Liver (tissue), 9 donors: ENCODE measurements around the gene ADH1C. TPM values are rescaled to one million over a fixed set of nuclear protein-coding genes. Genes with fewer than 3 reads are reported as not detected.

Source experiments
- DNase-seq: peaks from one replicate; pipeline ENCODE4 v3.0.0-alpha.2; 2017; ENCODE audit warnings: low spot score
- H3K27ac ChIP-seq, 2 donors: one replicate each; pipeline ENCODE4 v1.7.0; 2013; ENCODE audit warnings: inconsistent platforms in 2 of 2, low read length in 2 of 2, control low read depth in 1 of 2, low read depth in 1 of 2, mild to moderate bottlenecking in 1 of 2
- H3K27me3 ChIP-seq, 4 donors: one replicate each; pipeline versions ENCODE4 v1.6.1 to v1.7.0; 2013; ENCODE audit warnings: low read length in 3 of 4, inconsistent platforms in 1 of 4, mild to moderate bottlenecking in 1 of 4, moderate library complexity in 1 of 4; ENCODE audit not compliant: control insufficient read depth in 4 of 4, insufficient read depth in 4 of 4
- H3K36me3 ChIP-seq, 4 donors: one replicate each; pipeline versions ENCODE4 v1.6.1 to v1.7.0; 2013; ENCODE audit warnings: low read length in 3 of 4, mild to moderate bottlenecking in 3 of 4, low read depth in 1 of 4, moderate library complexity in 1 of 4; ENCODE audit not compliant: control insufficient read depth in 4 of 4, insufficient read depth in 3 of 4
- H3K4me1 ChIP-seq, 4 donors: one replicate each; pipeline versions ENCODE4 v1.6.1 to v1.7.0; 2013; ENCODE audit warnings: low read length in 3 of 4, mild to moderate bottlenecking in 3 of 4, moderate library complexity in 1 of 4; ENCODE audit not compliant: control insufficient read depth in 4 of 4, insufficient read depth in 4 of 4
- H3K4me3 ChIP-seq, 3 donors: one replicate each; pipeline versions ENCODE4 v1.6.1 to v1.7.0; 2013; ENCODE audit warnings: low read length in 3 of 3, control low read depth in 1 of 3, low read depth in 1 of 3, mild to moderate bottlenecking in 1 of 3
- H3K9ac ChIP-seq, 2 donors: one replicate each; pipeline ENCODE4 v1.7.0; 2013; ENCODE audit warnings: low read length in 2 of 2, mild to moderate bottlenecking in 2 of 2, moderate library complexity in 2 of 2, control low read depth in 1 of 2, low read depth in 1 of 2
- H3K9me3 ChIP-seq, 4 donors: one replicate each; pipeline versions ENCODE4 v1.6.1 to v1.7.0; 2013; ENCODE audit warnings: low read length in 3 of 4; ENCODE audit not compliant: control insufficient read depth in 4 of 4
- CTCF ChIP-seq: fragments of 150-350 bp; IDR thresholded peaks from 2 replicates; pipeline ENCODE4 v1.5.1; 2017; ENCODE audit warnings: improper control_type of control experiment, low read depth, low read length; ENCODE audit not compliant: missing input control
- EGR1 ChIP-seq, 2 donors: IDR thresholded peaks; 2 replicates each; pipeline ENCODE4 v1.6.1; 2016 to 2018; ENCODE audit warnings: antibody characterized with exemption in 2 of 2, low read depth in 2 of 2
- FOXA1 ChIP-seq: IDR thresholded peaks from 2 replicates; pipeline ENCODE4 v1.6.1; 2016; ENCODE audit warnings: antibody characterized with exemption
- FOXA2 ChIP-seq: IDR thresholded peaks from 2 replicates; pipeline ENCODE4 v1.6.1; 2016; ENCODE audit warnings: antibody characterized with exemption
- HNF4A ChIP-seq, 2 donors: conservative IDR thresholded peaks; 2 replicates each; pipeline ENCODE4 v1.6.1; 2016; ENCODE audit warnings: antibody characterized with exemption in 2 of 2, mild to moderate bottlenecking in 2 of 2
- JUND ChIP-seq, 2 donors: IDR thresholded peaks; 2 replicates each; pipeline ENCODE4 v1.6.1; 2016; ENCODE audit warnings: antibody characterized with exemption in 2 of 2
- MAX ChIP-seq: IDR thresholded peaks from 2 replicates; pipeline ENCODE4 v1.6.1; 2016; ENCODE audit warnings: antibody characterized with exemption
- NR2F2 ChIP-seq: IDR thresholded peaks from 2 replicates; pipeline ENCODE4 v1.6.1; 2016; ENCODE audit warnings: antibody characterized with exemption
- RAD21 ChIP-seq, 2 donors: IDR thresholded peaks; 2 replicates each; pipeline ENCODE4 v1.6.1; 2016; ENCODE audit warnings: antibody characterized with exemption in 2 of 2, mild to moderate bottlenecking in 2 of 2
- RXRA ChIP-seq, 2 donors: IDR thresholded peaks; 2 replicates each; pipeline ENCODE4 v1.6.1; 2017 to 2018; ENCODE audit warnings: antibody characterized with exemption in 2 of 2, mild to moderate bottlenecking in 1 of 2
- SP1 ChIP-seq: IDR thresholded peaks from 2 replicates; pipeline ENCODE4 v1.6.1; 2018; ENCODE audit warnings: antibody characterized with exemption, mild to moderate bottlenecking
- TAF1 ChIP-seq: conservative IDR thresholded peaks from 2 replicates; pipeline ENCODE4 v1.6.1; 2016; ENCODE audit warnings: antibody characterized with exemption, mild to moderate bottlenecking
- YY1 ChIP-seq: IDR thresholded peaks from 2 replicates; pipeline ENCODE4 v1.6.1; 2016; ENCODE audit warnings: antibody characterized with exemption, mild to moderate bottlenecking
- ZBTB33 ChIP-seq: IDR thresholded peaks from 2 replicates; pipeline ENCODE4 v1.6.1; 2016; ENCODE audit warnings: antibody characterized with exemption
- WGBS: extraction: QIAGEN DNeasy Blood & Tissue Kit; methylation state at CpG from one replicate; pipeline ENCODE4 v1.1.7; 2013; 5-methylcytosine and 5-hydroxymethylcytosine counted together
- polyA plus RNA-seq, 2 donors: library from polyadenylated mRNA; stranded (reverse) in 1 of 2; unstranded in 1 of 2; fragments of 200-250 nt in 1 of 2; fragments of >200 nt in 1 of 2; fragmentation: Nextera tagmentation in 1 of 2; extraction: Ambion mirVana in 1 of 2; gene quantifications; one replicate each; pipeline versions ENCODE4 v1.2.1 to v1.2.3, GENCODE V29; 2013 to 2015
- total RNA-seq, 2 donors: library from RNA; depleted of rRNA; stranded (reverse); fragments of >200 nt; gene quantifications; one replicate each; pipeline ENCODE4 v1.2.3, GENCODE V29; 2014
- TF ChIP-seq, protein P1 (sequence below): IDR thresholded peaks from 2 replicates; pipeline ENCODE4 v1.6.1; 2016; ENCODE audit warnings: antibody characterized with exemption, mild to moderate bottlenecking
- donor health status: healthy.
- donor health status: healthy.
- donor health status: healthy.
- donor health status: healthy.
- donor health status: healthy.

ADH1C gene
- total and polyA plus RNA-seq, 4 donors, result 0.84 to 374 (median 81.3) TPM

- Histone ChIP-seq H3K4me1 (peaks cover 0 to 4% (median 0%) of the 10 kb centered on the region in 4 donors), H3K27ac (no peak overlapping the region), H3K9me3 (no peaks in the 10 kb centered on the region), H3K4me3 (no peak overlapping the region), H3K36me3 (no peaks in the 10 kb centered on the region), H3K9ac (no peak overlapping the region), H3K27me3 (no peaks in the 10 kb centered on the region)
- 88% methylated on average over 7 of the region's 7 CpGs for WGBS
- no peak for DNase-seq
- TF ChIP-seq FOXA1 (no peak), ZBTB33 (no peak), CTCF (no peak), TAF1 (no peak), JUND (IDR thresholded peaks at IDR 0.05) (no peak)
These were observed 51.0 kb downstream of the ADH1C start for GRCh38 chr4:99301376-99302164.

- 34% methylated on average over 4 of the region's 4 CpGs for WGBS
- H3K9me3 ChIP-seq, result no peaks in the 10 kb centered on the region
- H3K27me3 ChIP-seq, result no peaks in the 10 kb centered on the region
- H3K36me3 ChIP-seq, result no peaks in the 10 kb centered on the region
- TF ChIP-seq TAF1 (no peak), NR2F2 (peak; percentile 48), FOXA2 (peak; percentile 18), EGR1 (IDR thresholded peaks at IDR 0.05; ENCODE audit: low read depth in 2 of 2) (no peak), RAD21 (IDR thresholded peaks at IDR 0.05) (peak in 1 of 2 donors; percentile 31), MAX (peak; percentile 27), SP1 (peak; percentile 28), HNF4A (conservative IDR thresholded peaks at IDR 0.05) (peak in 1 of 2 donors; percentile 7), ZBTB33 (peak; percentile 17), YY1 (no peak), RXRA (IDR thresholded peaks at IDR 0.05) (peak in 1 of 2 donors; percentile 25)
- TF ChIP-seq, protein P1, sequence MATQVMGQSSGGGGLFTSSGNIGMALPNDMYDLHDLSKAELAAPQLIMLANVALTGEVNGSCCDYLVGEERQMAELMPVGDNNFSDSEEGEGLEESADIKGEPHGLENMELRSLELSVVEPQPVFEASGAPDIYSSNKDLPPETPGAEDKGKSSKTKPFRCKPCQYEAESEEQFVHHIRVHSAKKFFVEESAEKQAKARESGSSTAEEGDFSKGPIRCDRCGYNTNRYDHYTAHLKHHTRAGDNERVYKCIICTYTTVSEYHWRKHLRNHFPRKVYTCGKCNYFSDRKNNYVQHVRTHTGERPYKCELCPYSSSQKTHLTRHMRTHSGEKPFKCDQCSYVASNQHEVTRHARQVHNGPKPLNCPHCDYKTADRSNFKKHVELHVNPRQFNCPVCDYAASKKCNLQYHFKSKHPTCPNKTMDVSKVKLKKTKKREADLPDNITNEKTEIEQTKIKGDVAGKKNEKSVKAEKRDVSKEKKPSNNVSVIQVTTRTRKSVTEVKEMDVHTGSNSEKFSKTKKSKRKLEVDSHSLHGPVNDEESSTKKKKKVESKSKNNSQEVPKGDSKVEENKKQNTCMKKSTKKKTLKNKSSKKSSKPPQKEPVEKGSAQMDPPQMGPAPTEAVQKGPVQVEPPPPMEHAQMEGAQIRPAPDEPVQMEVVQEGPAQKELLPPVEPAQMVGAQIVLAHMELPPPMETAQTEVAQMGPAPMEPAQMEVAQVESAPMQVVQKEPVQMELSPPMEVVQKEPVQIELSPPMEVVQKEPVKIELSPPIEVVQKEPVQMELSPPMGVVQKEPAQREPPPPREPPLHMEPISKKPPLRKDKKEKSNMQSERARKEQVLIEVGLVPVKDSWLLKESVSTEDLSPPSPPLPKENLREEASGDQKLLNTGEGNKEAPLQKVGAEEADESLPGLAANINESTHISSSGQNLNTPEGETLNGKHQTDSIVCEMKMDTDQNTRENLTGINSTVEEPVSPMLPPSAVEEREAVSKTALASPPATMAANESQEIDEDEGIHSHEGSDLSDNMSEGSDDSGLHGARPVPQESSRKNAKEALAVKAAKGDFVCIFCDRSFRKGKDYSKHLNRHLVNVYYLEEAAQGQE, result peak; percentile 33
- no peak overlapping the region for H3K27ac ChIP-seq
- no peak overlapping the region for H3K9ac ChIP-seq
- peak; percentile 49 for DNase-seq
- H3K4me3 ChIP-seq, result no peak overlapping the region
- H3K4me1 ChIP-seq, result peaks cover 0 to 4% (median 0%) of the 10 kb centered on the region in 4 donors
These were observed 51.6 kb downstream of the ADH1C start for GRCh38 chr4:99300934-99301333.
